Measurements from ENCODE around the gene LEFTY2.
"Not testable (repeated sequence)": the region's sequence is repeated elsewhere in the genome, so short reads cannot be mapped to it uniquely, and the experiment has no call there.

LEFTY2 gene

DNA sequence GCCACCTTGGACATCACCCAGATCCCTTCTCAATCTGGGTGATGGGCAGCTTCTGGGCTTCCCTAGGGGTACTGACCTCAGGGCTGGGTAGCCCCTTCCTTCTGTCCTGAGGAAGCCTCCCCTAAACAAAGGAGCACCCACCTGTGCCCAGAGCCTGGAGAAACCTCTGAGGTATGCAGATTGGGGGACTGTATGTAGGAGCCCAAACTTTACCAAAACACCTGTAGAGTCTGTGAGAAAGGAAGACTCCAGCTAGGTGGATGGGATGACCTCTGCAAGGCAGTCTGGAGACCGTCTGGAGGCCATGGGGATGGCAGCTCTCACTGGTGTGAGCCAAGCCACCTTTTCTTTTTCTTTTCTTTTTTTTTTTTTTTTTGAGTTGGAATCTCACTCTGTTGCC is 13.7 kb upstream of the LEFTY2 start:
- in situ Hi-C loops (cut with HindIII; ENCODE audit: low sequenced_read_pairs): loop anchor here (5.0 kb wide), 1 partner anchor 42 kb away; no protein-coding TSS in a partner anchor

DNA sequence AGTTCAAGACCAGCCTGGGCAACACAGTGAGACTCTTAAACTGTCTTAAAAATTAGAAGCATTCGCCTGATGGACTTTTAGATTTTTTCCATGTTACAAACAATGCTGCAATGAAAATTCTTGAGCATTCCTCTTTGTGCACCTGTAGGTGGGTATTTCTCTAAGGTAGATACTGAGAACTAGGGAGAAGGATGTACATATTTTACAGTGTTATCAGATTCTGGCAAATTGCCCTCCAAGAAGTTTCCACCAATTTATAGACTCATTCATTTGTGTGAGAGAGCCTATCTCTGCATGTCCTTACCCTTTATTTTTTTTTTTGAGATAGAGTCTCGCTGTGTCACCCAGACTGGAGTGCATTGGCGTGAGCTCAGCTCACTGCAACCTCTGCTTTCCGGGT is 12.3 kb upstream of the LEFTY2 start:
- in situ Hi-C loops (cut with HindIII; ENCODE audit: low sequenced_read_pairs): no loop called here

DNA sequence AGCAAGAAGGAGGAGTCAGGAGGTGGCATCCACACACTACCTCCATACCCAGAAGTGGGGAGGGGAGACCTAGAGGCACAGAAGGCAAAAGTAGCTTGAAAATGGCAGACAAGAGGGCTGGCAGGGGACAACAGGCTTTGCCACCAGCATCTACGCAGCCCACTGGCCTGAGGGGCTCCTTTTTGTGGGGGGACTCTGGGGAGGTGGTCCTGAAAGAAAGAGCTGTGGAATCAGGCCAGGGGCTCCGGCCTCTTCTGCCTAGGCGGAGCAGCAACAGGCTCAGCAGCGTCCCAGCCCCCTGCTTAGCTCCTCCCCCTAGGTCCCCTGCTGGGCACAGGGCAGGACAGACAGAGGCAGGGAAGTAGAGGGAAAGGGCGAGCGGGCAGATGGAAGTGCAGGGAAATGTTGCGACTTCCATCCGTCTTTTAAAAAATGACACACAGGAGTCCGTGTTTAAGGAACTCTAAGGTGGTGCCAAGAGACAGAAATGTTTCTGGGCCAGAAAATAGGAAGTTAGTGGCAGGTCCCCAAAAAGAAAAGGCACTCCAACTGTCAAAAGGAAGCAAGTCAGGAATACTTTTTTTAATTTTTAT is 10.0 kb upstream of the LEFTY2 start:
- in situ Hi-C loops (cut with HindIII; ENCODE audit: low sequenced_read_pairs): no loop called here

DNA sequence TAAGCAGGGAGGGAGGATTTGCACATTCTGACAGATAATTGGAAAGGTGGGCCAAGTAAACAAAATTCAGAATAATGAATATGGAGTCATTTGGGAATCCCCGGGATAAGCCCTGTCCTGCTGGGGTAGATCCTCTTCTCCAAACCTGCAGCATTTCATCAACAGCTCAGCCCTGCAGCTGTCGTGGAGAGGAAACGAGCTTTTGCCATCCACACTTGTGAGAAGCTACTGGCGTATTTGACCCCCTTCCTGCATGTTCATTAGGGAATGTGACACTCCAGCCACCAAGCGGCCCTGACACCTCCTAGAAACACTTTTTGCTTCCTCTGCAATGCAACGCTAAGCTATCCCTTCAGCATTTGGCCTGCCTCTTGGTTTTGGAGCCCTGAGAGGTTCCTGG is 8.0 kb upstream of the LEFTY2 start:
- in situ Hi-C loops (cut with HindIII; ENCODE audit: low sequenced_read_pairs): no loop called here

DNA sequence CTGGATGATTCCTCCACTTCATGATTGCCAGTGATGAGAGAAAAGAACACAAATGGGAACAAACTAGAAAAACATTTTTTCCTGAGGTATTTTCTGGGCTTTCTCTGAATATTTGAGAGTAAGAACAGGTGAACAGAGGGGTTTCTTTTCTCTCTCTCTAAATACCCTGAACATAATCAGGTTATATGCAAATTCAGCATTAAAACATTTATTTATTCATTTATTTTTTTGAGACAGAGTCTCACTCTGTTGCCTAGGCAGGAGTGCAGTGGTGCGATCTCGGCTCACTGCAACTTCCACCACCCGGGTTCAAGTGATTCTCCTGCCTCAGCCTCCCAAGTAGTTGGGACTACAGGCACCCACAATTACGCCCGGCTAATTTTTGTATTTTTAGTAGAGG is 5.8 kb upstream of the LEFTY2 start:
- in situ Hi-C loops (cut with HindIII; ENCODE audit: low sequenced_read_pairs): no loop called here

DNA sequence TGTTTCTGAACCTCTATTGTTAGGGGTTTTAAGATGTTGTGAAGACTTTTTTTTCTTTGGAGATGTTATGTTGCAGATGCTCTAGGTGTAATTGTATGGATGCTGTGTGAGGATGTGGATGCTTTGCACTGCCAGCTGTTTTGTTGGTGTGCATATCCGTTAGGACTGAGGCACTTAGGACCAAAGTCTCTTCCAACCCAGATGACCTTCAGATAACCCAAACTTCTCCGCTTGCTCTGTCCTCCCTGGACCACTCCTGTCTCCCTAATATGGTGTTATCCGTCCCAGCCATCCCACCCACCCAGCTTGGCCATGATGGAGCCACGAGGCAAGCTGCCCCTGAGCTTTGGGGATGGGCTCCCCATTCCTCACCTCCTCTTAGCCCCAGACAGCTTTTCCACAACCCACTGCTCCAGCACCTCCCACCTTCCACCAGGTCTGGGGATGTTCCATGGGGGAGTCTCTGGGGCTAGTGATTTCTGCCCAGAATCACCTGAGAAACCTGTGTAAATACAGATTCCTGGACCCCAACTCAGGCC is 5.1 kb upstream of the LEFTY2 start:
- in situ Hi-C loops (cut with HindIII; ENCODE audit: low sequenced_read_pairs): no loop called here

DNA sequence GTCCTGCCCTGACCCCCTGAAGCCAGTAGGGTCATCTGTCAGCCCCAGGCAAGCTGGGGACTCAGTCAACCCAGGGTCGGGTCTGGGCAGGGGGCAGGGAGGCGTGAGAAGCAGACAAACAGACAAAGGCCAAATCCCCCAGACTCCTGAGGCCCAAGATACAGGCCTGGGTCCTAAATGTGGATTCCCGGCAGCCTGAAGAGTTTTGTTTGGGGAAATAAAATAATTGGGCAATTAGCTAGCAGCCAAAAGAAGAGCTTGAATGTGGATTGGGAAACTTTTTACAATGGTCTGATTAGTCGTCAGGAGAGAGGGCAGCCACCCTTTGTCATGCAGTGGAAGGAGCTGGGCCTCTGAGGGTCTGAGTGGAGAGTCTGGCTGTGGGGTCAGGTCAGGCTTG is 4.5 kb upstream of the LEFTY2 start:
- in situ Hi-C loops (cut with HindIII; ENCODE audit: low sequenced_read_pairs): no loop called here

DNA sequence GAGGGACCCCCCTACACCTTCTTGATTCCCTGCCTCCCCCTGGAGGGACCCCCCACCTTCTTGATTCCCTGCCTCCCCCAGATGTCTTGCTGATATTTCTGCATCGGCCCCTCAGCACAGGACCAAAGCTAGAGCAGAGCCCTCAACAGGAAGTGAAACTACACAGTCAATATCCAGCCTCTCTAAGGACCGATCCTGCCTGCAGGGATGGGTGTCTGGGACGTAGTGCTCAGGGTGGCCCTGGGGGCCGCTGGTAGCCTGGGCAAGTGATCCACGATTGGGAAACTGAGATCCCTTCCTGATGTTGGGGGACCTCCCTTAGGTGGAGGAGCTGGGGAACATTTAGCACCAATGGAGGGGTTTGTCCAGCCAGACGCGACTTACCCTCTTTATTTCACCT is 3.9 kb upstream of the LEFTY2 start:
- in situ Hi-C loops (cut with HindIII; ENCODE audit: low sequenced_read_pairs): no loop called here

DNA sequence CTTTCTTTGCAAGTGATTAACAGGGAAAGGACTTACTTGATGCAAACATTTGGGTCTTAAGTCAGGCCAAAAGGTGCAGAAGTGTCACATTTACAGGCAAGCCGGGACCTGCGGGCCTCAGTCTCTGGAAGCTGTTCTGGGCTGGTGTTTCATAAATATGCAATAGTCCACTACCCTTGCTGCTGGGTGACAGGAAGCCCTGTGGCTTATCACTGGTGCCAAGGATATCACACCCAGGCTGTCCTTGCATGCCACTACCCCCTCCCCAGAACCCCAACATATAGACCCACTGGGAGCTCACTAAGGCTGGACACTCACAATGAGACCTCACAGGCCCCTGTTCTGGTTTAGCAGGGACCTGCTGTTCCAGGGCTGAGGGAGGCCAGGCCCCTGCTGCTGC is 3.4 kb upstream of the LEFTY2 start:
- in situ Hi-C loops (cut with HindIII; ENCODE audit: low sequenced_read_pairs): no loop called here

DNA sequence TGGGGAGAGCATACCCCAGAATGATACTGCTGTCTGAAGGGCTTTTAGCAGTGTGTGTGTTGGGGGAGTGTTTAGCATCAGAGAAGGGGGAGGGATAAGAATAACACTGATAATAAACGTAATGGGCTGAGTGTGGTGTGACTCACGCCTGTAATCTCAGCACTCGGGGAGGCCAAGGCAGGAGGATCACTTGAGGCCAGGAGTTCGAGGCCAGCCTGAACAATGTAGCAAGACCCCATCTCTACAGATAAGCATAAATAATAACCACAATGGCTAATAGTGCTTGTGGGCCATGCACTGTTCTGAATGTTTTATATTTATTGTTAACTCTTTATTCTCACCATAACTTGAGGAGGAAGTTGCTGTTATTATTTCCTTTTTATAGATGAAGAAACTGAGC is 2.6 kb upstream of the LEFTY2 start:
- in situ Hi-C loops (cut with HindIII; ENCODE audit: low sequenced_read_pairs): no loop called here

DNA sequence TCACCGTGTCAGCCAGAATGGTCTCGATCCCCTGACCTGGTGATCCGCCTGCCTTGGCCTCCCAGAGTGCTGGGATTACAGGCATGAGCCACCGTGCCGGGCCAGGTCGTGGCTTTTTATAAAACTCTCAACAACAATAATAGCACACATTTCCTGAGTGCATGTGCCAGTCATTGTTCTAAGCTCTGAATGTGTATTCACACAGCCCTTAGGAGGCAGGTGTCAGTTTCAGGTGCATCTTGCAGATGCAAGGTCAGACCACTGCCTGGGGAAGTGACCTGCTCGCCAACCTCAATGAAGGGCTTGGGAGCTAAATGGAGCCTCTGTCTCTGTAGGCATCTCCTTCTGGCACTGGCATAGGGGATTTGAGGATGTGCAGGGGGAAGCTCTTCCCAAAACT is 1.6 kb upstream of the LEFTY2 start:
- in situ Hi-C loops (cut with HindIII; ENCODE audit: low sequenced_read_pairs): no loop called here

DNA sequence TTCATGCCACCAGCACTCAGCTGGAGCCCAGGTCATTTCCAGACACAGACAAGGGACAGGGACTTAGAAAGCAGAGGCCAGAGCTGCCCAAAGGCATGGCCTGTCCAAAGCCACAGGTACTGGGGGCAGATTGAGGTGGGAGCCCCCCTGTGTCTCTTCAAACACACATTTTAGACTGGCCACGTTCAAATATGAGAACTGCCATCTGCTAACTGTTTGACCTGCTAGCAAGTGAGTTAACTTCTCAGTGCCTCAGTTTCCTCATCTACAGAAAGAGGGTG is 862 bp upstream of the LEFTY2 start:
- in situ Hi-C loops (cut with HindIII; ENCODE audit: low sequenced_read_pairs): no loop called here

DNA sequence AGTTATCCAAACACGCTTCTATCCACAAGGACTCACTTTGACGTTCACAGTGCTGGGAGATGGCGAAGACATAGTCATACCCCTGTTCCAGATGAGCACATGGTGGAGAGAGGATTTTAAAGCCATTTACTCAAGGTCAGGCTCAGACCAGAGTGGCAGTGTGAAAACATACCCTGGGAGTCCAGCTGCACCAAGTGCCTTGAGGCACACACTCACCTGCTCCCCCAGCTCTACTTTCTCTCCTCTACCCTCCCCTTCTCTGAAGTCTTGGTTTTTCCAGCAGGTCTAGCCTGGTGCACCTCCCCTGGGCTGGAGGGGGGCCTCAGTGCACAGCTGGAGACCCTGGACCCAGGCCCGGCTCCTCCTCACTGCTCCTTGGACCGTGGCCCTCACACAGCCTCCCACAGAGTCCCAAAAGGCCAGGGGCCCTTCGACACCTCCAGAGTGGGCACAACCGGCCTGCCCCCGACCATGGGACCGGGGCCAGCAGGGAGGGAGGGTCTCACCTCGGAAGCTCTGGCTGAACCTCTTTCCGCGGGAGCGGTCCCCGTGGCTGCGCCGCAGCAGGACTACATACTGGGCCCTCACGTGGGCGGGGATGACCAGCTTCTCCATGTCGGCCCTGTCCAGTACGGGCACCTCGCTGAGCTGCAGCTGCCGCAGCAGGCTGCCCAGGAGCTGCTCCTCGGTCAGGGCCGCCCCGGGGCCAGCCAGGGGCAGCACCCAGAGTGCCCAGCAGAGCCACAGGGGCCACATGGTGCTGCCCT is 452 bp downstream of the LEFTY2 start:
- in situ Hi-C loops (cut with HindIII; ENCODE audit: low sequenced_read_pairs): no loop called here

DNA sequence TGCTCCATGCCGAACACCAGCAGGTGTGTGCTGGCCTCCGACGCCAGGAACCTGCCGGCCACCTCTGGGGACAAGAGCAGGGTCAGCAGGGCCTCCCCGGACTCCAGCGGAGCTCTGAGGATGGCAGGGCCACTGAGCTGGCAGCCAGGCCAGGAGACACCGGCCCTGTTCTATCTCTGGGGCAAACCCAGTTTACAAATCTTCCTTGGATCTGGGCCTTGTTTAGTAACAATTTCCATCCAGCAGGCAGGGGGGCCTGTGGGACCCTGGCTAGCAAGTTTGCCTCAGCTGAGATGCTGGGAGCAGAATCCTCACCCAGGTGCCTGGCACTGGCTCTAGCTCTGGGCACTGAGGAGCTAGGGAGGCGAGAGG is 1.1 kb downstream of the LEFTY2 start:
- in situ Hi-C loops (cut with HindIII; ENCODE audit: low sequenced_read_pairs): not testable (repeated sequence)

DNA sequence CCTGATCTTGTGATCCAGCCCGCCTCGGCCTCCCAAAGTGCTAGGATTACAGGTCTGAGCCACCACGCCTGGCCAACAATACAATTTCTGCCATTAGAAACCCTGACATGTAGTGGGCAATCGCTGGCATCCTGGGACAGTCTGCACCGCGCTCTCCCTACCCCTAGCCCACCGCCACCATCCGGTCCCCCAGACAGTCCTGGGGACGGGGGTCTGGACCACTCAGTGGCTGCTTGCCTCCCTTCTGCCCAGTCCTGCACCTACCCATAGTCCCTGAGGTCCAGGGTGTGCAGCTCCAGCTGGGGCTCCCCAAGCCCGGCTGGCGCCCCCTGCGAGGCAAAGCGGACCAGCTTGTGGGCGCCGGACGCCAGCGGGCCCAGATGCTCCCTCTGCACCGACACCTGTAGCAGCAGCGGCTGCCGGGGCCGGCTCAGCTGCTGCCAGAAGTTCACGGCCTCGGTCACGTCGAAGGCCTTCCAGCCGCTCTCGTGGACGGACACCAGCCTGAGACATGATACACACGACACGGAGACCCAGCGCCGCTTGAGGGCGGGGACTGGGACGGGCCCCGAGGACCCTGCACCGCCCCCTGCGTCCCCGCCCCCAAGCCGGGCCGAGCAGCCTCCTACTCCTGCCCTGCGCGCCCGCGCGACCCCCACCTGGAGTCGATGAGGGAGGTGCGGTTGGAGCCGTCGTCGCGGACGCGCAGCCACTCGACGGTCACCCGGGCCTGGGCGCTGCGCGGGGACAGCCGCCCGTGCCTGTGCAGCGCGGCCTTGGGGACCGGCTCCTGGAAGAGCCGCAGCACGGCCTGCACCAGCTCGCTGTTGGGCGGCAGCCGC is 1.7 kb downstream of the LEFTY2 start:
- in situ Hi-C loops (cut with HindIII; ENCODE audit: low sequenced_read_pairs): not testable (repeated sequence)

DNA sequence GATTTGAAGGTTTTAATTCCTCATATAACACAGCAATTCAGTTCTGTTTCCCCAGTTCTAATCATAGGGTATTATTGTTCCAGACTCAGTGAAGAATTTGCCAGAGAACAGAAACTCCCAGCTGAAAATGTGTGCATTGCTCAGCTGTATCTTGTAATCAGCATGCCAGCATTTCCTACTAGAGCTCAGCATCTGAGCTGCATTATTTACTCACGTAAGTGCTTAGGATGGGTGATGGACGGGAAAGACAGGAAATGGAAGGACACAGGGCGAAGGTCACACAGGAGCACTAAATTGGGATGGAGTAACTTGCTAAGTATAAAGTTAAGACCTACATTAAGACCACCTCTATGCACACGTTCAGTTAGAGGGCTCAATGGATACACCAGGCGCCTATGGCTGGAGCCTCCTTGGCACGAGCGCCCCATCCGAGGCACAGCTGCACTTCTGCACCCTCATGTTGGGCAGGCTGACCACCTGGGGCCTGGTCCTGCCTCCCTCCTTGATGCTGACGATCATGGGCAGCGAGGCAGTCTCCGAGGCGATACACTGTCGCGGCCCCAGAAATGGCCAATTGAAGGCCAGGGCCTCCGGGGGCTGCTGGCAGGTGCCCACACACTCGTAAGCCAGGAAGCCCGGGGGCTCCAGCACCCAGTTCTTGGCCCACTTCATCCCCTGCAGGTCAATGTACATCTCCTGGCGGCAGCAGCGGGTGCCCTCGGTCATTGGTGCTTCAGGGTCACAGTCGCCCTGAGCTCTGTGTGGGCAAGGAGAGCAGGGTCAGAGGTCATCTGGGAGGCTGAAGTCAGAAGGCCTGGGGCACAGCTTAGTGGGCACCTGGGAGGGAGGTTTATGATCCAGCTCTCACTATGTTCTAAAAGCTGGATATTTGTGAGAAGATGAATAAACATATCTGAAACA is 3.7 kb downstream of the LEFTY2 start:
- in situ Hi-C loops (cut with HindIII; ENCODE audit: low sequenced_read_pairs): no loop called here

DNA sequence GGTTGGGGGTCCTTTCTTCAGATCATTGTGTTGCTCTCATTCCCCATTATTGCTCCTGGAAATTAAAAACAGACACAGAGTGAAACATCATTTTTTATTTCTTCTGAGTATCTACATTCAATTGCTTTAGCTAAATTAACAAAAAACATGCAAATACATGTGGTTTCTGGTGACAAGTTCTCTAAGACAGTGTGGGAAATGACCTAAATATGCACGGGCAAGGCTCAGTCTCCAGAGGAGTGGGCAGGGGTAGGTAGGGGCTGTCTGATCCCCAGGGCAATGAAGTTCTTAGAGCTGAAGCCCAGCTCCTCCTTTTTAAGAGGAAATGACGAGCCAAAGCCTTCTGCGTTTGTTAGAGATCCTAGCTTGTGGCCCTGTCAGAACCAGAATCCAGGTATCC is 4.5 kb downstream of the LEFTY2 start:
- in situ Hi-C loops (cut with HindIII; ENCODE audit: low sequenced_read_pairs): no loop called here

DNA sequence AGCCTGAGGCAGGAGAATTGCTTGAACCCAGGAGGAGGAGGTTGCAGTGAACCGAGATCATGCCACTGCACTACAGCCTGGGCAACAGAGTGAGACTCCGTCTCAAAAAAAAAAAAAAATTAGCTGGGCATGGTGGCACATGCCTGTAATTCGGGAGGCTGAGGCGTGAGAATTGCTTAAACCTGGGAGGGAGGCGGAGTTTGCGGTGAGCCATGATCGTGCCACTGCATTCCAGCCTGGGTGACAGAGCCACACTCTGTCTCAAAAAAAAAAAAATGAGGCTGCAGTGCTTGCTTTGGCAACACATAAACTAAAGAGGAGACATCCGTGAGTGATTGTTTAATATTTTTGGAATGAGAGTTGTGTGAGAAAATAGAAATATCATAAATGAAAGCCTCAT is 4.9 kb downstream of the LEFTY2 start:
- in situ Hi-C loops (cut with HindIII; ENCODE audit: low sequenced_read_pairs): not testable (repeated sequence)

DNA sequence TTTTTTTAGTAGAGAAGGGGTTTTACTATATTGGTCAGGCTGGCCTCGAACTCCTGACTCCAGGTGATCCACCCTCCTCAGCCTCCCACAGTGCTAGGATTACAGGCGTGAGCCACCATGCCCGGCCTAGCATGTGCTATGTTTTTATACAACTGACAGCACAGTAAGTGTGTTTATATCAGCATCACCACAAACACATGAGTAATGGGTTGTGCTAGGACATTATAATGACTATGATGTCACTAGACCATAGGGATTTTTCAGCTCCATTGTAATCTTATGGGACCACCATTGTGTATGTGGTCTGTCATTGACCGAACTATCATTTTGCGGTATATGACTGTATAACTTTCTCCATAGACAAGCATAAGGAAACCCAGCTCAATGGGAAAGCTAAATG is 6.3 kb downstream of the LEFTY2 start:
- in situ Hi-C loops (cut with HindIII; ENCODE audit: low sequenced_read_pairs): no loop called here

DNA sequence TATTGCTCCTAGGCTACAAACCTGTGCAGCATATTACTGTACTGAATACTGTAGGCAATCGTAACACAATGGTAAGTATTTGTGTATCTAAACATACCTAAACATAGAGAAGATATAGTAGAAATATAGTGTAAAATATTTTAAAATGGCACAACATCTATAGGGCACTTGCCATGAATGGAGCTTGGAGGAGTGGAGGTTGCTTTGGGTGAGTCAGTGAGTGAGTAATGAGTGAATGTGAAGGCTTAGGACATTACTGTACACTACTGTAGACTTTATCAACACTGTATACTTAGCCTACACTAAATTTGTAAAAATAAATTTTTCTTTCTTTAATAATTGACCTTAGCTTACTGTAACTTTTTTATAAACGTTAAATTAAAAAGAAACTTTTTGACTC is 7.9 kb downstream of the LEFTY2 start:
- in situ Hi-C loops (cut with HindIII; ENCODE audit: low sequenced_read_pairs): no loop called here
